C4-2B (cell line): Measurements from ENCODE around the gene FLG2.

ENCODE experiments used
- H3K27ac ChIP-seq: fragments of 450-650 bp; 2 replicates; pipeline ENCODE4 v1.5.1; 2017
- CTCF ChIP-seq: fragments of 450-650 bp; conservative IDR thresholded peaks from 2 replicates; pipeline ENCODE4 v1.5.1; 2017; ENCODE audit warnings: mild to moderate bottlenecking
- ZFX ChIP-seq: fragments of 450-650 bp; IDR thresholded peaks from 2 replicates; pipeline ENCODE4 v1.6.1; 2017

Gene FLG2

DNA sequence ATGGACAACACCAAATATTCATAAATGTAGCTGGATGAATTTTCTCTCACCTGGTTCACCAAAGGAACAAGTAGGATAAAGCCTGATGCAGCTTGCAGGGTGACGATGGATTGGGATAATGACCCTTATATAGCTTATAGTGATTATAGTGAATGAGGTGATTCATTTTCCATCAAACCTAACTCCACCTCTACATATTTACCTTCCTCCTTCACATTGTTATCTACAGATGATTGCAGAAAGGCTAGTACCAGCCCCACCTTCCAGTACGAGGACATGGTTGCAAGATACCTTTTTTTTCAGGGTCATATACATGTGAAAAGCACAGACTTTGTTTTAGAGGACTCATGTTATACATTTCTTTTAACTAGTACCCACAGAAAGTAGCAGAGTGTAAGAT is at the start of gene FLG2:
Gene FLG2 (minus strand): TSS at position 101 of the 400 bp plus-strand sequence. CDS start 1,122 bp downstream, outside the sequence.
- no peak for TF ChIP-seq CTCF
- TF ChIP-seq ZFX, result no peak
- H3K27ac ChIP-seq, result no peak within 1 kb of the TSS

DNA sequence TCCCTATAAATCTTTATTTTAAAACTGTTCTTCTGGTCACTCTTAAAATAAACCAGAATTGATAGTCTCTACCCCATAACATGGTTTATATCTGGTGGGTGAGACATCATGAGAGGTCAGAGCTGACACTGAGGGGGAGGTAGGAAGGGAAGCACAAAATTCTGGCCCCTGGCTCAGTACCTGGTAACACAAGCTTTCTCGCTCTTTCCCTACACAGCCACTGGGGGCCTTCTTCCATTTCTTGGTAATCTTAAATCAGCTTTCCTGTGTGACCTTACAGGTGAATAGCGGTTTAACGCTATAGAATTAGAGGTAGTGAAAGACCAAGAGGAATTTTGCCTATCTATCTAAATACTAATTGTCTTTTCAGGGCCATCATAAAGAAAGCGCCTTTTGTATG is 48.9 kb upstream of the FLG2 start:
- TF ChIP-seq ZFX, result no peak
- TF ChIP-seq CTCF, result no peak; the same call in 1 of the 2 replicates
- H3K27ac ChIP-seq, result no peak overlapping the region

DNA sequence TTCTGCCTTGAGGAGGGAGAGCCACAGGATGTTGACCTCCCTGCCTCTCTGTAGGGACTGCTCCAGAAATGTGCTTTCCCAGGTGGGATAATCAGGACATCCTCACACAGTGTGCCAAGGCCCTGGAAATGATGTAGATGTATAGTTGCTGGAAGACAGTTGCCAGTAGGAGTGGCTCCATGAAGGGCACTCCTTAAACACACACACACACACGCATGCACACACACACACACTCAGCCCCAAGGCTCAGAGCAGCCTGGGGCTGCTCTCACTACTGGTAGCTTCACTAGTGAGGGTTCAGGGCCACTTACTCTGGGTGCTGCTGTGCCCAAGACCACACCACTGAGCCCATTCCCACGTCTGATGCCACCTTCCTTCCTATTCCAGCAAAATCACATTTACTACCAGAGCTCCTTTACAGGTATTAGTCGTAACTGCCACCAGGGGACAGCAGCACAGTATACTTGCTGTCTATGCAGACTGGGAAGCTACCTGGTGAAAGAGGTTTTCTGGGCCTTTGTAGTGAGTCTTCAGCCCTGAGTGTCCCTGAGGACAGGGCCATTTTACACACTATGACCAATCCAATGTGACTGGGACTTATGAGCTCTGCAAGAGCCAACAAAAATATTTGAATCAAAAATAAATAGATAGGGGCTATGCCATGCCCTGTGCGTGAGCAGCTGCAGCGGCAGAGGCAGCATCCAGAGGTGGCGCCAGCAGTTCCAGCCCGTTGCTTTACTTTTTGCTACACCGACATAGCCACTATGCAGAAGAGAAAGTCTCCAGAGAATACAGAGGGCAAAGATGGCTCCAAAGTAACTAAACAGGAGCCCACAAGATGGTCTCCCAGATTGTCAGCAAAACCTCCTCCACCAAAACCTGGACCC is 39.2 kb upstream of the FLG2 start:
- TF ChIP-seq ZFX (no peak), CTCF (peak; percentile 75)
- no peak overlapping the region for H3K27ac ChIP-seq

DNA sequence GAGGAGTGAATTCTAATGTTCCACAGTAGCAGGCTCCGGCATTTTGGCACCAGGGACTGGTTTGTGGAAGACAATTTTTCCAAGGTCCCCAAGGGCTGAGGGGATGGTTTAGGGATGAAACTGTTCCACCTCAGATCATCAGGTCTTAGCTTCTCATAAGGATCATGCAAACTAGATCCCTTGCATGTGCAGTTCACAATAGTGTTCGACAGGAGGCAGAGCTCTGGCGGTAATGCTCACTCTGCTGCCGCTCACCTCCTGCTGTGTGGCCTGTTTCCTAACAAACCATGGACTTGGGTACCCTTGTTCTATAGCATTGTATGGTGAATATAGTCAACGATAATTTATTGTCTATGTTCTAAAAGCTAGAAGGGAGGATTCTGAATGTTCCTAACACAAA is 37.7 kb upstream of the FLG2 start:
- TF ChIP-seq CTCF, result peak; percentile 50
- no peak for TF ChIP-seq ZFX
- no peak overlapping the region for H3K27ac ChIP-seq

DNA sequence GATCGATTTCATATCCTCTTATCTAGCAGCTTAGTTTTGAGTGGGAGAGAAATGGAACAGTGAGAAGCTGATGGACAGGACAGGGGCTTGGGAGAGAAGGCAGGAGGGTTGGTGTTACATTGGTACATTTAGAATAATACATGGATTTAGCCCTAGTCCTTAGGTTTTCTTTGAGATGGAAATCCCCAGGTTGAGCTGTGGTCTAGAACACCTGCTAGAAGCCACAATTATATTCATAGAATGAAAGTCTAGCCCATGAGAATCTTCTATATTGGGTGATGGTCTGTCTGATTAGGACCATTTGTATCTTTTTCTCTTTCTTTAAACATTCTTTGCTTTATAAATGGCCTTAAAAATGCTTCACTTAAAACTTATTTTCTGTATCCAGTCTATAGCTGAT is 34.3 kb upstream of the FLG2 start:
- TF ChIP-seq ZFX, result no peak
- no peak overlapping the region for H3K27ac ChIP-seq

GRCh38 chr1:152392909-152393308 is 33.1 kb upstream of the FLG2 start:
- H3K27ac ChIP-seq, result no peak overlapping the region
- no peak; the same call in none of the 2 replicates for TF ChIP-seq CTCF
- no peak for TF ChIP-seq ZFX

DNA sequence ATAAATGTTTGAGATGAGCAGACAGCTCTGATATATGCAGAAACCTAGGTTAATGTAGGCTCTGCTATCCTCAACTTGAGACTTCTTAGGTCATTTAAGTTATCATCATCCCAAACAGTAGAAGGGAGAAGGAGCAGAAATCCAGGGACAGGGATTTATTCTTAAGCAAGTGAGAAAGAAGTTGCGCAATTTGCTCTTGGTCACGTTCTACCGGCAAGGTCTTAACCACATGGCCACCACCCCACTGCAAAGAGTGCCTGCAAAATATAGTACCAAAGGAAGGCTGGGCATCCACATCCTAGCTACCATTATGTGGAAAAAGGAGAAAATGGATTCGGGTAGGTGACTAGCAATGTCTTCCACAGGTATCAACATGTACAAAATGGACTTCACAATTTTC is 29.1 kb upstream of the FLG2 start:
- TF ChIP-seq CTCF (no peak), ZFX (no peak)
- H3K27ac ChIP-seq, result no peak overlapping the region

- no peak for TF ChIP-seq CTCF
- TF ChIP-seq ZFX, result no peak
- H3K27ac ChIP-seq, result no peak overlapping the region
These were observed 27.1 kb upstream of the FLG2 start for GRCh38 chr1:152386940-152387339.
